HFFc6 (cell line): ENCODE measurements around the gene POTEF. TPM values are rescaled to one million over a fixed set of nuclear protein-coding genes. Genes with fewer than 3 reads are reported as not detected.
"Not testable (repeated sequence)": the region's sequence is repeated elsewhere in the genome, so short reads cannot be mapped to it uniquely, and the experiment has no call there.

Experiments used
- DNase-seq: peaks from one replicate; pipeline ENCODE4 v3.0.0-alpha.2; 2018
- H3K27ac Mint-ChIP-seq: 2 replicates; pipeline ENCODE4 v1.8.0; 2020; ENCODE audit warnings: mild to moderate bottlenecking, mixed read lengths
- H3K27me3 Mint-ChIP-seq: 2 replicates; pipeline ENCODE4 v1.8.0; 2021; ENCODE audit warnings: mild to moderate bottlenecking, moderate library complexity, mixed read lengths; ENCODE audit not compliant: insufficient read depth
- H3K36me3 Mint-ChIP-seq: 2 replicates; pipeline ENCODE4 v1.8.0; 2021; ENCODE audit warnings: low read depth, mixed read lengths
- H3K4me1 Mint-ChIP-seq: 2 replicates; pipeline ENCODE4 v1.8.0; 2020; ENCODE audit warnings: low read depth, mixed read lengths
- H3K4me3 Mint-ChIP-seq: 2 replicates; pipeline ENCODE4 v1.8.0; 2020; ENCODE audit warnings: mild to moderate bottlenecking, moderate library complexity, mixed read lengths
- H3K9me3 Mint-ChIP-seq: 2 replicates; pipeline ENCODE4 v1.8.0; 2020; ENCODE audit warnings: mild to moderate bottlenecking, mixed read lengths
- CTCF ChIP-seq: fragments of 200-600 bp; sonication (generic); IDR thresholded peaks from 2 replicates; pipeline ENCODE4 v1.5.0; 2021; ENCODE audit warnings: antibody characterized with exemption, mild to moderate bottlenecking
- total RNA-seq, 6 experiments: library from RNA; stranded (reverse); fragmentation: NEBNext Ultra II Directional; extraction: Animal tissue kit (Norgen Biotek cat#: 25700); gene quantifications; 2 replicates in 1 of 6; 3 replicates in 5 of 6; pipeline ENCODE4 v1.2.3, GENCODE V29; 2021

The POTEF gene
- total RNA-seq, 6 experiments from 2014 or later, result not detected

- H3K9me3 Mint-ChIP-seq, H3K36me3 Mint-ChIP-seq, H3K4me1 Mint-ChIP-seq: not testable (repeated sequence)
These were observed 8.1 kb upstream of the POTEF start for GRCh38 chr2:130137118-130137517.

GRCh38 chr2:130136546-130136945 lies 7.5 kb upstream of the POTEF start:
- H3K36me3 Mint-ChIP-seq, H3K4me3 Mint-ChIP-seq, H3K27me3 Mint-ChIP-seq, H3K27ac Mint-ChIP-seq, DNase-seq, H3K4me1 Mint-ChIP-seq, H3K9me3 Mint-ChIP-seq: not testable (repeated sequence)

More at GRCh38 chr2:130137118-130137517, 8.1 kb upstream of the POTEF start:
- not testable (repeated sequence) for H3K4me3 Mint-ChIP-seq, H3K27me3 Mint-ChIP-seq, DNase-seq, H3K27ac Mint-ChIP-seq

GRCh38 chr2:130135692-130136541 lies 6.9 kb upstream of the POTEF start:
- Mint-ChIP-seq H3K9me3 (no peaks in the 10 kb centered on the region), H3K4me1 (no peaks in the 10 kb centered on the region), H3K27ac (no peak overlapping the region), H3K27me3 (peaks cover 2% of the 10 kb centered on the region; the same call in 1 of the 2 replicates), H3K4me3 (no peak overlapping the region), H3K36me3 (no peaks in the 10 kb centered on the region)
- DNase-seq, result no peak
- TF ChIP-seq CTCF, result no peak

GRCh38 chr2:130128464-130128863 lies 558 bp downstream of the POTEF start:
- DNase-seq, H3K27ac Mint-ChIP-seq, H3K36me3 Mint-ChIP-seq, H3K9me3 Mint-ChIP-seq, H3K27me3 Mint-ChIP-seq, H3K4me3 Mint-ChIP-seq, H3K4me1 Mint-ChIP-seq: not testable (repeated sequence)

GRCh38 chr2:130127726-130128125 lies 1.3 kb downstream of the POTEF start:
- not testable (repeated sequence) for H3K4me1 Mint-ChIP-seq, H3K36me3 Mint-ChIP-seq, H3K27me3 Mint-ChIP-seq, H3K27ac Mint-ChIP-seq, DNase-seq, H3K9me3 Mint-ChIP-seq, H3K4me3 Mint-ChIP-seq

- H3K9me3 Mint-ChIP-seq, H3K4me3 Mint-ChIP-seq, H3K36me3 Mint-ChIP-seq, DNase-seq, H3K4me1 Mint-ChIP-seq, H3K27ac Mint-ChIP-seq, H3K27me3 Mint-ChIP-seq: not testable (repeated sequence)
These were observed 8.1 kb downstream of the POTEF start for GRCh38 chr2:130120924-130121323.

- H3K4me3 Mint-ChIP-seq, H3K9me3 Mint-ChIP-seq, H3K27me3 Mint-ChIP-seq, H3K36me3 Mint-ChIP-seq, DNase-seq, H3K27ac Mint-ChIP-seq, H3K4me1 Mint-ChIP-seq: not testable (repeated sequence)
These were observed 26.2 kb downstream of the POTEF start for GRCh38 chr2:130102597-130103363.

GRCh38 chr2:130062645-130063044 lies 66.4 kb downstream of the POTEF start:
- not testable (repeated sequence) for H3K36me3 Mint-ChIP-seq, DNase-seq, H3K4me1 Mint-ChIP-seq, H3K4me3 Mint-ChIP-seq, H3K27ac Mint-ChIP-seq, H3K9me3 Mint-ChIP-seq, H3K27me3 Mint-ChIP-seq

GRCh38 chr2:130059982-130060381 lies 69.0 kb downstream of the POTEF start:
- H3K27ac Mint-ChIP-seq, H3K4me3 Mint-ChIP-seq: not testable (repeated sequence)

GRCh38 chr2:130056336-130056735 lies 72.7 kb downstream of the POTEF start:
- H3K4me3 Mint-ChIP-seq, H3K4me1 Mint-ChIP-seq, H3K36me3 Mint-ChIP-seq, H3K27me3 Mint-ChIP-seq, H3K27ac Mint-ChIP-seq, DNase-seq, H3K9me3 Mint-ChIP-seq: not testable (repeated sequence)

More at GRCh38 chr2:130059982-130060381, 69.0 kb downstream of the POTEF start:
- not testable (repeated sequence) for H3K4me1 Mint-ChIP-seq, DNase-seq, H3K36me3 Mint-ChIP-seq, H3K9me3 Mint-ChIP-seq, H3K27me3 Mint-ChIP-seq

GRCh38 chr2:130053217-130053911 lies 75.7 kb downstream of the POTEF start:
- H3K4me1 Mint-ChIP-seq, DNase-seq, H3K27ac Mint-ChIP-seq, H3K4me3 Mint-ChIP-seq, H3K9me3 Mint-ChIP-seq, H3K36me3 Mint-ChIP-seq, H3K27me3 Mint-ChIP-seq: not testable (repeated sequence)

GRCh38 chr2:130052376-130052775 lies 76.6 kb downstream of the POTEF start:
- H3K4me1 Mint-ChIP-seq, H3K27me3 Mint-ChIP-seq, H3K36me3 Mint-ChIP-seq, H3K9me3 Mint-ChIP-seq, H3K4me3 Mint-ChIP-seq, H3K27ac Mint-ChIP-seq, DNase-seq: not testable (repeated sequence)
